ENCODE results near the gene ESYT3. TPM values are rescaled to one million over a fixed set of nuclear protein-coding genes. Genes with fewer than 3 reads are reported as not detected.
"Not testable (repeated sequence)": the region's sequence is repeated elsewhere in the genome, so short reads cannot be mapped to it uniquely, and the experiment has no call there.

ESYT3 gene
- total RNA-seq, 2 experiments from 2014 or later, result not detected

DNA sequence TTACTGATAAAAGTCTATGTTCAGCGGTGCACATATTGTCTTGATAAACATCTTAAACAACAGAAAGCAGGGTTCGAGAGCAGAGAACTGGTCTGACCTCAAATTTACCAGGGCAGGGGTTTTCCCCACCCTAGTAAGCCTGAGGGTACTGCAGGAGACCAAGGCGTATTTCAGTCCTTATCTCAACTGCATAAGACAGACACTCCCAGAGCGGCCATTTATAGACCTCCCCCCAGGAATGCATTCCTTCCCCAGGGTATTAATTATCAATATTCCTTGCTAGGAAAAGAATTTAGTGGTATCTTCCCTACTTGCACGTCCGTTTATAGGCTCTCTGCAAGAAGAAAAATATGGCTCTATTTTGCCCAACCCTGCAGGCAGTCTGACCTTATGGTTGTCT is 52.2 kb downstream of the ESYT3 start:
- H2AFZ ChIP-seq (ENCODE audit: low read length); H3K4me1 ChIP-seq (ENCODE audit: insufficient read depth, low read length, poor library complexity, severe bottlenecking); H4K20me1 ChIP-seq (ENCODE audit: insufficient read depth, low read length); DNase-seq (ENCODE audit: low spot score); CTCF ChIA-PET (ENCODE audit: unreplicated experiment); H3K36me3 ChIP-seq (ENCODE audit: insufficient read depth, low read length); intact Hi-C loops (cut with micrococcal nuclease; ENCODE audit: unreplicated experiment); BruUV-seq (replicated peaks); H3K4me3 ChIP-seq (ENCODE audit: low read depth, low read length, poor library complexity, severe bottlenecking); POLR2A ChIA-PET; H3K79me2 ChIP-seq (ENCODE audit: insufficient read depth, low read depth, low read length); H3K9me2 ChIP-seq (ENCODE audit: insufficient read depth, low read length); H3K27ac ChIP-seq (ENCODE audit: low read depth, low read length, poor library complexity, severe bottlenecking); H3K4me2 ChIP-seq (ENCODE audit: low read length): not testable (repeated sequence)
- peaks cover 15% of the 10 kb centered on the region; the same call in 1 of the 2 replicates for H3K9me3 ChIP-seq (ENCODE audit: low read length)

DNA sequence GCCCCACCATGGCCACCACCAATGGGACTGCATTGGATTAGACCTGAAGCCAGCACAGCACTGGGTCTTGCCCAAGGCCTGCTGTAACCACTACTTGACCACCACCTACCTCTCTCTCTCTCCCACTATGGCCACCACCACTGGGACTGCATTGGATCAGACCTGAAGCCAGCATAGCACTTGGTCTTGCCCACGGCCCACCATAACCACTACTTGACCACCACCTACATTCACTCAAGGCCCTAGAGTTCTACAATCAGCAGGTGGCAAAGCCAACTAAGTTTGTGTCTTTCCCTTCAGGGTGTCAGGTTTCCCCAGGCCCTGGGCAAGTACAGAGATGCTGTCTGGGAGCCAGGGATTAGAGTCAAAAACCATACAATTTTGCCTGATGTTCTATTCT is 57.6 kb downstream of the ESYT3 start:
- no peak for DNase-seq (ENCODE audit: low spot score)
- ChIA-PET POLR2A (no interaction called here), CTCF (ENCODE audit: unreplicated experiment) (no interaction called here)
- no peaks in the 10 kb centered on the region for H4K20me1 ChIP-seq (ENCODE audit: insufficient read depth, low read length)
- H3K4me2 ChIP-seq (ENCODE audit: low read length), result no peak overlapping the region
- no peak overlapping the region for H3K4me3 ChIP-seq (ENCODE audit: low read depth, low read length, poor library complexity, severe bottlenecking)
- 0 out of 2 replicates have a peak, but pooled peaks cover 3% of the 10 kb centered on the region for H3K36me3 ChIP-seq (ENCODE audit: insufficient read depth, low read length)
- BruUV-seq (replicated peaks), result no TSS peak
- no peaks in the 10 kb centered on the region for H3K79me2 ChIP-seq (ENCODE audit: insufficient read depth, low read depth, low read length)
- peaks cover 9% of the 10 kb centered on the region; the same call in 1 of the 2 replicates for H3K9me3 ChIP-seq (ENCODE audit: low read length)
- H2AFZ ChIP-seq (ENCODE audit: low read length), result no peak overlapping the region
- intact Hi-C loops (cut with micrococcal nuclease; ENCODE audit: unreplicated experiment), result no loop called here
- H3K4me1 ChIP-seq (ENCODE audit: insufficient read depth, low read length, poor library complexity, severe bottlenecking), result no peaks in the 10 kb centered on the region
- H3K9me2 ChIP-seq (ENCODE audit: insufficient read depth, low read length), result no peaks in the 10 kb centered on the region
- no peak overlapping the region for H3K27ac ChIP-seq (ENCODE audit: low read depth, low read length, poor library complexity, severe bottlenecking)
- no peak for TF ChIP-seq EZH2phosphoT487 (IDR thresholded peaks at IDR 0.05; ENCODE audit: borderline replicate concordance, low read depth, low read length)
- TF ChIP-seq, protein P1, sequence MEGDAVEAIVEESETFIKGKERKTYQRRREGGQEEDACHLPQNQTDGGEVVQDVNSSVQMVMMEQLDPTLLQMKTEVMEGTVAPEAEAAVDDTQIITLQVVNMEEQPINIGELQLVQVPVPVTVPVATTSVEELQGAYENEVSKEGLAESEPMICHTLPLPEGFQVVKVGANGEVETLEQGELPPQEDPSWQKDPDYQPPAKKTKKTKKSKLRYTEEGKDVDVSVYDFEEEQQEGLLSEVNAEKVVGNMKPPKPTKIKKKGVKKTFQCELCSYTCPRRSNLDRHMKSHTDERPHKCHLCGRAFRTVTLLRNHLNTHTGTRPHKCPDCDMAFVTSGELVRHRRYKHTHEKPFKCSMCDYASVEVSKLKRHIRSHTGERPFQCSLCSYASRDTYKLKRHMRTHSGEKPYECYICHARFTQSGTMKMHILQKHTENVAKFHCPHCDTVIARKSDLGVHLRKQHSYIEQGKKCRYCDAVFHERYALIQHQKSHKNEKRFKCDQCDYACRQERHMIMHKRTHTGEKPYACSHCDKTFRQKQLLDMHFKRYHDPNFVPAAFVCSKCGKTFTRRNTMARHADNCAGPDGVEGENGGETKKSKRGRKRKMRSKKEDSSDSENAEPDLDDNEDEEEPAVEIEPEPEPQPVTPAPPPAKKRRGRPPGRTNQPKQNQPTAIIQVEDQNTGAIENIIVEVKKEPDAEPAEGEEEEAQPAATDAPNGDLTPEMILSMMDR (conservative IDR thresholded peaks at IDR 0.05; ENCODE audit: low read length), result no peak

DNA sequence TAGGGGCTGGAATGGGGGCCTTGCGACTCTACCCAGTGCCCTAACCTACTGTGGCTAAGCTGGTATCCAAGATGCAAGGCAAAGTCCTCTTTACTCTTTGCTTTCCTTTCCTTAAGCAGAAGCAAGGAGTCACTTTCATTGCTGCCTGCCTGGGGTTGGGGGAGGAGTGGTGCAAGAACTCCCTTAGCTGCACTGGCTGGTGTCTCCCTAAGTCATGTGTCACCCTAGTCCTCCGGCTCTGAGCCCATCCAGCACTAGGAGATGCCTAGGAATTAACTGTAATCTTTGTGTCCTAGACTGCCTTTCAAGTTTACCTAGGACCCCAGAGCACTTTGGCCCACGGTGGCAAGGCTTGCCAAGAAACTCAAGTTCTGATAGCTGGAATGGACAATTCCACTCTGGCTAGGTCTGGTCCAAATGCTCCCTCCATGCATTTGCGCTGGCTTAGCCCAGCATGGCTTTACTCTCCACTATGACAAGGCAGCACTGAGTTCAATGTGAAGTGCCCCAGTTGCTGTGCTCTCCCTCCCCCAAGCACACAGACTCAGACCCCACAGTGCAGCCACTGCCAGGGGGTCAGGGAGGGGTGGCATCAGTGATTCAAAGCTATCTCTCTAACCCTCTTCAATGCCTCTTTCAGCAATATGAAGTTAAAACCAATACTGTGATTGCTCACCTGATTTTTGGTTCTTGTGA is 58.7 kb downstream of the ESYT3 start:
- POLR2A ChIA-PET, result no interaction called here
- Histone ChIP-seq H2AFZ (ENCODE audit: low read length) (no peak overlapping the region), H3K79me2 (ENCODE audit: insufficient read depth, low read depth, low read length) (no peaks in the 10 kb centered on the region), H3K9me3 (ENCODE audit: low read length) (no peaks in the 10 kb centered on the region), H3K4me1 (ENCODE audit: insufficient read depth, low read length, poor library complexity, severe bottlenecking) (no peaks in the 10 kb centered on the region), H3K9me2 (ENCODE audit: insufficient read depth, low read length) (no peaks in the 10 kb centered on the region), H4K20me1 (ENCODE audit: insufficient read depth, low read length) (no peaks in the 10 kb centered on the region), H3K36me3 (ENCODE audit: insufficient read depth, low read length) (peaks cover 8% of the 10 kb centered on the region; the same call in 1 of the 2 replicates), H3K4me3 (ENCODE audit: low read depth, low read length, poor library complexity, severe bottlenecking) (no peak overlapping the region), H3K27ac (ENCODE audit: low read depth, low read length, poor library complexity, severe bottlenecking) (no peak overlapping the region), H3K4me2 (ENCODE audit: low read length) (no peak overlapping the region)
- TF ChIP-seq EZH2phosphoT487 (IDR thresholded peaks at IDR 0.05; ENCODE audit: borderline replicate concordance, low read depth, low read length), result no peak
- TF ChIP-seq, protein P1 (conservative IDR thresholded peaks at IDR 0.05; ENCODE audit: low read length), result no peak
- BruUV-seq (replicated peaks), result no TSS peak
- no peak for DNase-seq (ENCODE audit: low spot score)
- CTCF ChIA-PET (ENCODE audit: unreplicated experiment), result no interaction called here
- intact Hi-C loops (cut with micrococcal nuclease; ENCODE audit: unreplicated experiment), result no loop called here

Data from OCI-LY7 (cell line).